DOHH2 (cell line): ENCODE results near the gene CD209.

Experiments used
- CTCF ChIP-seq: fragments of 200-600 bp; sonication (generic); IDR thresholded peaks from one replicate; pipeline ENCODE4 v1.5.1; 2014; ENCODE audit warnings: antibody characterized with exemption, mild to moderate bottlenecking, low read depth, low read length; ENCODE audit not compliant: poor library complexity, severe bottlenecking
- EZH2phosphoT487 ChIP-seq: fragments of 200-600 bp; sonication (generic); IDR thresholded peaks from 2 replicates; pipeline ENCODE4 v1.6.1; 2017; ENCODE audit warnings: borderline replicate concordance, mild to moderate bottlenecking, antibody characterized with exemption, low read length, moderate library complexity, mixed read lengths

- no peak for TF ChIP-seq CTCF
- TF ChIP-seq EZH2phosphoT487: no peak
Observed at GRCh38 chr19:7731218-7731595, 16.1 kb downstream of the CD209 start.
